NCI-H460 (cell line): Measurements from ENCODE around the gene LRRN2. TPM values are rescaled to one million over a fixed set of nuclear protein-coding genes. Genes with fewer than 3 reads are reported as not detected.

Source experiments
- DNase-seq: peaks from one replicate; pipeline ENCODE4 v3.0.0-alpha.2; 2016; ENCODE audit warnings: low read depth; ENCODE audit errors: extremely low read depth
- total RNA-seq: library from RNA; depleted of rRNA; stranded (reverse); fragments of >200 nt; shearing (Covaris generic); gene quantifications from 2 replicates; pipeline ENCODE4 v1.2.3, GENCODE V29; 2014

LRRN2 gene
- total RNA-seq, 1 experiment from 2014 or later, result 0.82 TPM

DNA sequence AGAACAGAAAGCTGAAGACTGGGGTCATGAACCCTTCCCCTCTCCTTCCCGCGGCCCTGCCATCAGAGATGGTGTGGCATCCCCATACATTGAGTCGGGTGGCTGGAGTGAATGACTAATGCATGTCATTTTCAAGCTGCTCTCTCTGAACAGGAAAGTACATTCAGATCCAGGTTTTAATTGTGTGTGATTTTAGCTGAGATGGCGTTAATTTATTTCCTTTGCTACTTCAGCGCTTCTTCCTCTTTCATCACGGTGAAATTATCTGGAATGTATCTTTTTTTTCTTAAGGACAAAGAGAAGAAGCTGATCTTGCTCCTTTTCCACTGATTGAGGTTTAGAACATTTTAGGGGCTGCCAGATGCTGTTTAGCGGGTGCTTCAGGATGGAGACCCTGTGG, 8.6 kb upstream of the LRRN2 start:
- no peak for DNase-seq

DNA sequence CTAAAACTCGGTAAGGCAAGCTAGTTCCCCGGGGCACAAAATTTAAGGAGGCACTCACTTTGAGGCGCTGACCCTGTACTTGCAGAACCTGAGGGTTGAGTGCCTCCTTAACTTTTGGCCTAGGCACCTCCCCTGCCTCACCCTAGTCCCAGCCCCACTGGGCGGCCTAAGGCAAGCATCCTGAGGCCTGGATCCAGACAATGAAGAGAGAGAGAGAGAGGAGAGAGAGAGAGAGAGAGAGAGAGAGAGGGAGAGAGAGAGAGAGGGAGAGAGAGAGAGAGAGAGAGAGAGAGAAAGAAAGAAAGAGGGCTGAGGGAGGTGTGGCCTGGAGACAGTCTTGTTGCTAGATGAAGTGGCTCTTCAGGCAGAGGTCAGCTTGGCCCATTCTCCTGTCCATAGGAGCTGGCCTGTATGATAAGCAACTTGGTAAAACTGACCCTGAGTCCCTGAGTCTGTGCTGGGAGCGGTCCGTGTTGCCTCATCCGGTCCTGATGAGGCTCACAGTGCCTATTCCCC, 7.4 kb upstream of the LRRN2 start:
- DNase-seq, result no peak

DNA sequence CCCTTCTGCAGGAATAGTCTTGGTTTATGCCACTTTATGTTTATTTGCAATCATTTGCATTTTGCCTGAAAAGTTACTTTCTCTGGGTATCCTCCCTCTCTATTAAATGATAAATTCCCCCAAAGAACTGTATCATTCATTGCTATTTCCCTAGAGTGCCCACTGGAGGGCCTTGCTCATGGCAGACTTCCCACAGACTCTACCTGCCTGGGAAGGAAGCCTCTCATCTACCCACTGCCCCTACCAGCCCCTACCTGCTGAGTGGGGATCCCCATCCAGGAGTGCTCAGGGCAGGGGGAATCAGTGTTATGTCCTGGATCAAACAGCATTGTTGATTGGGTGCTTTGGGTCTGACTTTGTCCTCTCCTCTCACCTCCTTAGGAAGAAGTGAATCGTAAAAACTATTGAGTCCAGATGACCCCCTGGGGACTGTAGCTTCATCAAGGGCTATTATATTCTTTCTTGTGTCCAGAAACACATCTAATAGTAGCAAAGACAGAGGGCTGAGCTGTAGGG, 6.8 kb upstream of the LRRN2 start:
- DNase-seq, result no peak

DNA sequence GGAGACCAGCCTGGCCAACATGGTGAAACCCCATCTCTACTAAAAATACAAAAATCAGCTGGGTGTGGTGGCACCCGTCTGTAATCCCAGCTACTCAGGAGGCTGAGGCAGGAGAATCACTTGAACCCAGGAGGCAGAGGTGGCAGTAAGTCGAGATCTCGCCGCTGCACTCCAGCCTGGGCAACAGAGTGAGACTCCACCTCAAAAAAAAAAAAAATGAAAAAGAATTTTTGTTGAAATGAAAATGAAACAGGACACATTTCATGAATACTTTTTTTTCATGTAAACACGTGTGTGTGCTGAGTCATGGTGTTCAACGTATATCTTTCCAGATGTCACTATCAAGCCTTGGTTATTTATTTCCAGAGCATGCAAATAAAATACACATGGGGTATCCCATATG, 5.8 kb upstream of the LRRN2 start:
- DNase-seq, result peak; percentile 16

DNA sequence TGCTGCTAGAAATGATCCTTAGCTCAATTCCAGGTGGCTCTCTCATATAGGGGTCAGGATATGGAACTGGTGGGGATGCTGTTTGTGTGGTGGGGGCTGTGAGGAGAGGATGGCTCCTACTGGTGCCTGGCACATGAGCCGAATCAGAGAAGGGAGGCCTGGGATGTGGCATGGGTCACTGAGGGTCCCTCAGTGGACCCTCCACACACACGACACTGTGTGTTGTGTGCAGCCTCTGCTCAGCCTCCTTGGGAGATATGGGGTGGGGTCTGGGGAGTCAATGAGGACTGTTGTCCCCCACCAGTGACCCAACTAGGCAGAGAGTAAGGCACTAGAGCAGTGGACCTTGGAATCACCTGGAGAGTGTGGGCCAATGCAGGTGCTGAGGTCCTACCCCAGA, 3.2 kb upstream of the LRRN2 start:
- DNase-seq, result no peak

- no peak for DNase-seq
These were observed 2.5 kb upstream of the LRRN2 start for GRCh38 chr1:204688007-204688406.

- no peak for DNase-seq
These were observed 835 bp downstream of the LRRN2 start for GRCh38 chr1:204684571-204685235.

DNA sequence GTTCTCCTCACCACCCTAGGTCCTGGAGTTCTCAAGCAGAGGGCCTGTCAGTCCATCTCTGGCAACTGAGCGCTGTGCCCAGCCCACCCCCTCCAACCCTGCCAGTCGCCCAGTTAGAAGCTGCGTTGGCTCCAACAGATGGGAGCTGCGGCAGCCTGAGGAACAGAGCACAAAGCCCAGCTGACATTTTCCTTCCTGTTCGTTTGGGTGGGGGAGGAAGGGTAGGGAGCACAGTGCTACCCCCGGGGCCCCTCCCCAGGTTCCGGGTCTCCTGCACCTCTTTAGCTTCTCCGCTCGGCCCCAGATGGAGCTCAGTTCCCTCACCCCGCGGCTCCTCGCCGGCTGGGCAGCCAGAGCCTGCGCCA, 1.4 kb downstream of the LRRN2 start:
- DNase-seq, result no peak

DNA sequence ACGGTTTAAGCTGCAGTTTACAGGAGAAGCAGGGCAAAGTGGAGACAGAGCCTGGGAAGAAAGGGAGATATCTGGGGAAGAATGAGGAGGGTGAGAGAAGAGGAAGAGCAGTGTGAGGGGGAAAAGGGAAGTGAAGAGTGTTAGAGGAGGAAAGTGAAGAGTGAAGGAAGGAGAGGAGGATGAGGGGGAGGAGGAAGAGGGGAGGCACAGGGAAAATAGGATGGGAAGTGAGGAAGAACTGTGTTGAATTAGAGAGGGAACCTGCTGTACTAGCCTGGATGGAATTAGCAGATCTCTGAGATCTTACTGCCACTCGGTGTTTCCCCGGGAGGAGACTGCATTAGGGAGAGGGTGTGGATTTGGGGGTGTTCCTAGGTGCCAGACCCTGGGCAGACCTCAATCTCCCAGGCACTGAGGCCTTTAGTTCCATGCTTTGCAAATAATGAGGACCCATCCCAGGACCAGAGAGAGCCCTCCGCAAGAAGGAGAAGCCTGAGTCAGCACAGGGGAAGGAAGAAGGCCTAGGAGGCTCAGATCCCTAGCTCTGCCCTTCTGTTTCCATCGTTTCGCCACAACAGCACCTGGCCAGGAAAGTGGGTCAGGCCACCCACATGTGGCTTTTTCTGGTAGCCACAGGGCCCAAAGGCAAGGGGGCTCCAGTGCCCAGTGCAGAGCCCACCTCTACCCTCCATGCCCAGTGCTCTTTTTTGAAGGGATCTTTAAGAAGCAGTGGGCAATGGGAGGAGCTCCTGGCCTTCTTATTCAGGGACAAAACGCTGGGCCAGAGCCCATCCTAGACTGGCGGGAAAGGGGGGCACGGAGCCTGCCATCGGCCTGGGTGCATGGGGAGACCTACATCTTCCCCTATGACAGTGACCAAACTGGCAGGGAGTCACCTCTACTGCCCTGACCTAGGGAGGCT, 2.0 kb downstream of the LRRN2 start:
- DNase-seq, result no peak

GRCh38 chr1:204680461-204680860, 5.1 kb downstream of the LRRN2 start:
- no peak for DNase-seq

DNA sequence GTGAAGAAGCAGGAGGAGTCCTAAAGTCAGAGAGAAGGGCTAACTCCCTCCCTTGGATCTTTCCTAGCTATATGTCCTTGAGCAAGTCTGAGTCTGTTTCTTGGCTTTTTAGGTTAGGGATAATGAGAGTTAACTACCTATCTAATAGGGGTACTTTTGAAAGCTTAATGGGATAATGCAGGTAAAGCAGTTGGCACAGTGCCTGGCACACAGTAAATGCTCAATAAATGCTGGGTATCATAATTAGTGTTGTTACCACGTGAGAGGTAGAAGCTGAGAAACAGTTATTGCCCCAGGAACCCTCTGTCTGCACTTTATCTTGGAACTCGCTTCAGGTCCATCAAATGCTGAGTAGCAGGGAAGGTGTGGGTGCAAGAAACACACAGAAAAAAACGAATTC, 5.5 kb downstream of the LRRN2 start:
- no peak for DNase-seq

DNA sequence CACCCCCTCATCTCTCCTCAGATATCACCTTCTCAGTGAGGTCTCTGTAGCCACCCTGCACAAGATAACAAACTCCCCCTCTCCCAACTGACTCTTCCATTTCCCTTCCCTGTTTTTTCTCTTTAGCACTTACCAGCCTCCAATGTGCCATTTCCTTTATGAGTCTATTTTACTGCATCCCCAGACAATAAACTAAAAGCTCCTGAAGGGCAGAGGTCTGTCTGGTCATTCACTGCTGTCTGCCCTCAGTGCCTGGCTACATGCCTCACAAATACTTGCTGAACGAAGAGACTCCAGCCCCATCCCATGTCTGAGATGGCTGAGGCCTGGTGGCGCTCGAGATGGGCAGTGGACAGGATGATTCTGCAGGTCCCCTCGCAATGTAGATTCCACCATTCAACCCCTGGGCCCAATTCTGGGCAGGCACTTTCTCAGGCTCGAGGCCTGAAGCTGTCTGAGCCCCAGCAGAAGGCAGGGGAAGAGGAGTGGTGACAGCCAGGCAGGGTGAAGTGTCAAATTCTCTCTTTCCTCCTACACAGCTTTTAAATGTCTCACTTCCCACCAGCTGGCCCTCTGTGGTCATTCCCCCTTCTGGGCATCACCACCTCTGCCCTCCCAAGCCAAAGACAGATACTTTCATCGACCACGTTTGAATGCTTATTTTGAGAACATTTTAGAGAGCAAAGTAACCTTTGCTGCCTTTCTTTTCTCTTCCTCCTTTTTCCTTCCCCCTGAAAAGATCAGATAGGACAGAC, 6.6 kb downstream of the LRRN2 start:
- no peak for DNase-seq

GRCh38 chr1:204677864-204678263, 7.7 kb downstream of the LRRN2 start:
- DNase-seq, result no peak

- DNase-seq, result no peak
These were observed 9.5 kb downstream of the LRRN2 start for GRCh38 chr1:204676043-204676442.

GRCh38 chr1:204673909-204674649, 11.5 kb downstream of the LRRN2 start:
- DNase-seq, result no peak

DNA sequence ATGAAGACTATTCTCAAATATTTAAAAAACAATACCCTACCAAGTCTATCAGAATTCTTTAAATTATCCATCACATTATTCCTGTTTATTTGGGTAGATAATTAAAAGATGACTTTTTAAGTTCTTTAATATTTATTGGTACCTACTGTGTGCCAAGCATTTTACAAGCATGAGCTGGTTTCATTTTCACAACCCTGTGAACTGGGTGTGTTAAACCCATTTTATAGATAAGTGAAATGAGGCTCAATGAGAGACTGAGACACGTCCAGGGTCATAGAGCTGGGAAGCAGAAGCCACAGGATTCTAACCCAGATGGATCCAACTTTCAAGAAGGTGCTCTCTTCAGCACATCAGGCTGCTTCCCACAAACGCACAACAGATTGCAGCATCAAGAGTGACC, 12.3 kb downstream of the LRRN2 start:
- DNase-seq, result no peak

DNA sequence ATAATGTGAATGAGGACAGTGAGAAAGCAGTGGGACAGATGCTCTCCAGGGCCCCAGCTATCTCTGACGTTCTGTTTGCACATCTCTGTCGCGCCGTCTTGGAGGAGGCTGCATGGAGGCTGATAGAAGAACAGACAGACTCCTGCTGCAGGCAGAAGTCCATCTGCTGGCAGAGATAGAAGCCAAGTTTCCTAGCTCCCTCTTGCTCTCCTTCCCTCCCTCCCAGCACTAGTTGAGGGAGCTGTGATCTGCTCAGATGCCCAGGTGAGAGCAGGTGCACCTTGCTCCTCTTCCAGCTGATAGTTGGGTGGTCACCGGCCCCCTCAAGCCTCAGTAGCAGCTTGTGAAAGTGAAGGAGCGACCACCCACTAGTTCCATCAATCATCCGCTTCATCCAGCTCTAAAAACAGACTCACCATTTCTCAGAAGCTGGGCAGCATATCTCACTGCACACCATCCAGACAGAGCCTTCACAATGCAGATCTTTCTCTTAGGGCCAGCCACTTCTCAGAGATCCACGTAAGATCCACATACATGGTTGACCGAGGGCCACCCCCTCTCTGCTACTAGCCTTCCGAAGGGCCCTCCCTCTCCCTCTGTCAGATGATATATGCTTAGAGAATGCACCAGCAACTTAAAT, 12.9 kb downstream of the LRRN2 start:
- no peak for DNase-seq

- DNase-seq, result no peak
These were observed 13.5 kb downstream of the LRRN2 start for GRCh38 chr1:204672069-204672468.

DNA sequence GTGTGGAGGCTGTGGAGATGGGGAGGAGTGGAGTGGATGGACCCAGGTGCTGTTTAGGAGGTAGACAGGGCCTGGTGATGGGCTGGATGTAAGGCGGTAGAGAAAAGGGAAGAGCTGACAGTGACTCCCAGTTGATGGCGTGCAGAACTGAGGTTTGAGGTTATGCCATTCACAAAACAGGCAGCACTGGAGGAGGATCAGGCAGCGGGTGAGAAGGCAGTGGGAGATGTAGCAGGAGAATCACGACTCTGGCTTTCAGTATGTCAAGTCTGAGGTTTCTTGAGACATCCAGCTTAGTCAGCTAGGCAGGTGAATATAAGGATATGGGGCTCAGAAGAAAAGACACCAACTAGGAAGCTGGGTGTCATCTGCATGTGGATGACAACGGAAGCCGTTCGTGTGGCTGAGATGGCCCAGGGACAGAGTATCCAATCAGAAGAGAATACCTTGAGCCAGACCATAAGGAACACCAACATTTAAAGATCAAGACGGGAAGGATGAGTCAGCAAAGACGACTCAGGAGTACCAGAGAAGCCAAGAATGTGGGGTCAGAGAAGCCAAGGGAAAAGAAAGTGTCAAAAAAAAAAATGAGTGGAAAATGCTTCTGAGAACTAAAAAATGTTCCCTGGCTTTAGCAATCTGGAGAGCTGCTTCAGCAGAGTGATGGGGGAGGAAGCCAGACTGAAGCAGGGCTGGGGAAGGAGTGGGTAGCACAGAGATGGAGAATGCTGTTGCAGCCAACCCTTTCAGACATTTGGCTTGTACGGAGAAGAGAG, 15.2 kb downstream of the LRRN2 start:
- DNase-seq, result no peak
